HepG2 (cell line): ENCODE data around the gene IGF2. TPM values are rescaled to one million over a fixed set of nuclear protein-coding genes. Genes with fewer than 3 reads are reported as not detected.

Source experiments
- ATAC-seq: fragments of 200-7000 bp; cut with Tn5 transposase; 3 replicates; pipeline ENCODE4 v1.9.1; 2020; ENCODE audit warnings: mild to moderate bottlenecking, moderate library complexity
- BruUV-seq: library from RNA; stranded (reverse); fragments of 400-500 nt; replicated peaks from 2 replicates; lab custom pipeline; 2021; lab: Mats Ljungman, UMichigan
- CTCF ChIA-PET: fragments of 300-600 bp; formaldehyde crosslinking; extraction: SDS; loops from one replicate; lab custom pipeline; 2021; ENCODE audit warnings: low total read pairs, inconsistent platforms, low intra/inter-chr PET ratio; lab: Yijun Ruan, JAX
- POLR2A ChIA-PET: fragments of 350-600 bp; sonication (Branson Sonifier 250); formaldehyde crosslinking; loops from one replicate; lab custom pipeline; 2020; ENCODE audit warnings: antibody characterized with exemption, inconsistent platforms; lab: Yijun Ruan, JAX
- DNase-seq: peaks from one replicate; pipeline ENCODE4 v3.0.0-alpha.2; 2015; ENCODE audit warnings: low spot score
- FAIRE-seq: peaks from 3 replicates; lab custom pipeline; 2011; peaks lifted over from hg19 to GRCh38; lab: Jason Lieb, UNC
- H2AFZ ChIP-seq: one replicate; pipeline ENCODE4 v1.6.1; 2011; ENCODE audit warnings: low read length, inconsistent platforms
- H3K27ac ChIP-seq: fragments of 300-600 bp; 3 replicates; pipeline ENCODE4 v1.8.0; 2011; ENCODE audit warnings: mixed run types, mild to moderate bottlenecking, mixed read lengths, low read length, inconsistent platforms; ENCODE audit not compliant: insufficient read depth; ENCODE audit errors: extremely low read length
- H3K27me3 ChIP-seq, 2 experiments: fragments of 200-600 bp in 1 of 2; 2 replicates in 1 of 2; 3 replicates in 1 of 2; pipeline versions ENCODE4 v1.6.0 to v1.8.0; 2011; ENCODE audit warnings: low read length in 2 of 2, mild to moderate bottlenecking in 2 of 2, moderate library complexity in 2 of 2, inconsistent platforms in 1 of 2; ENCODE audit not compliant: insufficient read depth in 2 of 2, control insufficient read depth in 1 of 2
- H3K36me3 ChIP-seq, 2 experiments: fragments of 200-600 bp in 1 of 2; replicated peaks in 1 of 2; 2 replicates in 1 of 2; 3 replicates in 1 of 2; pipeline versions ENCODE4 v1.5.1 to v1.8.0; 2011; ENCODE audit warnings: low read length in 2 of 2, inconsistent platforms in 1 of 2; ENCODE audit not compliant: insufficient read depth in 2 of 2, control insufficient read depth in 1 of 2
- H3K4me1 ChIP-seq: 2 replicates; pipeline ENCODE4 v1.5.1; 2012; ENCODE audit warnings: low read length, inconsistent platforms; ENCODE audit not compliant: insufficient read depth
- H3K4me2 ChIP-seq: 2 replicates; pipeline ENCODE4 v1.6.0; 2011; ENCODE audit warnings: low read depth, low read length, inconsistent platforms
- H3K4me3 ChIP-seq, 3 experiments: fragments of 200-600 bp in 1 of 3; sonication (generic), shearing (Covaris generic) in 1 of 3; replicated peaks in 1 of 3; 2 replicates each; pipeline ENCODE4 v1.5.1; 2011 to 2016; ENCODE audit warnings: low read length in 3 of 3, inconsistent platforms in 2 of 3, low read depth in 2 of 3, mild to moderate bottlenecking in 2 of 3, control low read depth in 1 of 3, mixed read lengths in 1 of 3; ENCODE audit not compliant: insufficient read depth in 1 of 3
- H3K79me2 ChIP-seq: one replicate; pipeline ENCODE4 v1.6.1; 2011; ENCODE audit warnings: low read length, inconsistent platforms; ENCODE audit not compliant: insufficient read depth
- H3K9ac ChIP-seq: 2 replicates; pipeline ENCODE4 v1.6.0; 2011; ENCODE audit warnings: mild to moderate bottlenecking, low read depth, low read length, inconsistent platforms; ENCODE audit not compliant: insufficient read depth
- H3K9me3 ChIP-seq: 2 replicates; pipeline ENCODE4 v1.5.1; 2012; ENCODE audit warnings: mild to moderate bottlenecking, low read length
- H4K20me1 ChIP-seq: 2 replicates; pipeline ENCODE4 v1.6.0; 2011; ENCODE audit warnings: inconsistent platforms, mild to moderate bottlenecking, low read length, moderate library complexity; ENCODE audit not compliant: insufficient read depth
- FUBP1 ChIP-seq: sonication (generic); formaldehyde crosslinking; IDR thresholded peaks from 2 replicates; pipeline ENCODE4 v1.5.1; 2020; ENCODE audit warnings: missing genetic modification reagents, mild to moderate bottlenecking, borderline replicate concordance
- NR2F6 ChIP-seq, 2 experiments: IDR thresholded peaks; 2 replicates each; pipeline ENCODE4 v1.6.1; 2016; ENCODE audit warnings: antibody characterized with exemption in 1 of 2, mild to moderate bottlenecking in 1 of 2
- PRDM4 ChIP-seq: sonication (generic); formaldehyde crosslinking; IDR thresholded peaks from 2 replicates; pipeline ENCODE4 v1.9.0; 2021; ENCODE audit warnings: missing genetic modification reagents, borderline replicate concordance
- RBM39 ChIP-seq: fragments of 200-400 bp; formaldehyde crosslinking; IDR thresholded peaks from one replicate; pipeline ENCODE4 v1.6.1; 2018; ENCODE audit warnings: antibody characterized with exemption, mild to moderate bottlenecking, low read depth, low read length; ENCODE audit not compliant: poor library complexity, severe bottlenecking
- TBL1XR1 ChIP-seq: fragments of 150-350 bp; IDR thresholded peaks from 2 replicates; pipeline ENCODE4 v1.6.1; 2014; ENCODE audit warnings: borderline replicate concordance, low read length; ENCODE audit not compliant: partially characterized antibody
- ZNF276 ChIP-seq: sonication (generic); formaldehyde crosslinking; IDR thresholded peaks from 2 replicates; pipeline ENCODE4 v1.4.0; 2020; ENCODE audit warnings: mild to moderate bottlenecking, low read depth, missing genetic modification reagents
- ZNF335 ChIP-seq: sonication (generic); formaldehyde crosslinking; IDR thresholded peaks from 2 replicates; pipeline ENCODE4 v1.4.0; 2020; ENCODE audit warnings: missing genetic modification reagents
- ZNF451 ChIP-seq: sonication (generic); formaldehyde crosslinking; IDR thresholded peaks from 2 replicates; pipeline ENCODE4 v1.5.0; 2020; ENCODE audit warnings: mild to moderate bottlenecking, missing genetic modification reagents
- ZNF713 ChIP-seq: sonication (generic); formaldehyde crosslinking; IDR thresholded peaks from 2 replicates; pipeline ENCODE4 v1.4.0; 2020; ENCODE audit warnings: mild to moderate bottlenecking, missing genetic modification reagents
- ZNF792 ChIP-seq: IDR thresholded peaks from 2 replicates; pipeline ENCODE4 v1.6.1; 2016
- ZNF841 ChIP-seq: sonication (generic); formaldehyde crosslinking; IDR thresholded peaks from 2 replicates; pipeline ENCODE4 v1.8.1; 2023; ENCODE audit warnings: missing genetic modification reagents, borderline replicate concordance
- ZSCAN31 ChIP-seq: sonication (generic); formaldehyde crosslinking; IDR thresholded peaks from 2 replicates; pipeline ENCODE4 v1.5.0; 2020; ENCODE audit warnings: low read depth, mild to moderate bottlenecking, missing genetic modification reagents
- WGBS: methylation state at CpG from one replicate; pipeline ENCODE4 v1.1.6; 2017; ENCODE audit warnings: low lambda C conversion rate; 5-methylcytosine and 5-hydroxymethylcytosine counted together
- in situ Hi-C: cut with HindIII; loops from 2 replicates; pipeline ENCODE4 v1.10.0; 2017; ENCODE audit warnings: low pct_unique_long_range_greater_than_20kb; ENCODE audit not compliant: extremely low pct_ligation_motif_present
- intact Hi-C: fragments of 100-400 bp; cut with micrococcal nuclease; formaldehyde crosslinking; loops from one replicate; pipeline ENCODE4 v1.10.0; 2022; ENCODE audit not compliant: unreplicated experiment
- polyA plus RNA-seq, 8 experiments: library from polyadenylated mRNA; depleted of rRNA in 3 of 8; stranded (reverse) in 7 of 8; unstranded in 1 of 8; fragments of >200 nt; fragmentation: Illumina TruSeq in 4 of 8; extraction: Trizol in 4 of 8; gene quantifications; 2 replicates each; pipeline versions ENCODE4 v1.2.1 to v1.2.3, GENCODE V29; 2011 to 2016; ENCODE audit warnings: low read depth in 4 of 8, missing spikeins in 1 of 8, mixed read lengths in 1 of 8; ENCODE audit not compliant: insufficient read depth in 1 of 8
- total RNA-seq, 5 experiments: library from RNA; depleted of rRNA; stranded (reverse); fragments of >200 nt; fragmentation: Illumina TruSeq; extraction: Trizol; gene quantifications; 2 replicates each; pipeline ENCODE4 v1.2.3, GENCODE V29; 2016; ENCODE audit warnings: low read depth in 1 of 5

Gene IGF2
- total and polyA plus RNA-seq, 2 of the 13 experiments (the other 11 are each of a cell fraction or from before 2014, with no cell fraction given), result 79.1 to 254 TPM

- TF ChIP-seq ZNF451 (CRISPR knock-in tag), result no peak
Measured at GRCh38 chr11:2135018-2135569, 4.1 kb downstream of the IGF2 start (continued).

- Histone ChIP-seq H3K9me3 (no peaks in the 10 kb centered on the region), H2AFZ (no peak overlapping the region), H3K79me2 (peaks cover 17% of the 10 kb centered on the region), H4K20me1 (peaks cover 71% of the 10 kb centered on the region), H3K4me3 (no peak overlapping the region), H3K27ac (peak overlapping the region; percentile 60), H3K9ac (no peak overlapping the region), H3K27me3 (no peaks in the 10 kb centered on the region), H3K36me3 (peaks cover 24 to 47% of the 10 kb centered on the region in 2 experiments; a peak in 4 of 5 replicates), H3K4me1 (peaks cover 28% of the 10 kb centered on the region), H3K4me2 (no peak overlapping the region; the same call in 1 of the 2 replicates)
- FAIRE-seq, result no peak
- no TSS peak for BruUV-seq
- no peak for ATAC-seq
- DNase-seq, result no peak
- in situ Hi-C loops, result no loop called here
- intact Hi-C loops, result no loop called here
- ChIA-PET POLR2A (interaction anchor here (1.9 to 2.2 kb wide), 2 partner anchors 144 to 146 kb away, joined by 5 to 6 read pairs; no protein-coding TSS in a partner anchor), CTCF (no interaction called here)
- 93% methylated on average over 17 of the region's 19 CpGs for WGBS
- TF ChIP-seq PRDM4 (CRISPR knock-in tag) (no peak), FUBP1 (no peak), NR2F6 (IDR thresholded peaks at IDR 0.05) (no peak), NR2F6 (CRISPR knock-in tag; IDR thresholded peaks at IDR 0.05) (no peak), ZNF792 (CRISPR knock-in tag) (no peak), ZNF713 (no peak), RBM39 (peak; percentile 6), ZNF335 (no peak; the same call in 1 of the 2 replicates), ZNF841 (CRISPR knock-in tag) (no peak), ZSCAN31 (no peak), TBL1XR1 (no peak), ZNF276 (CRISPR knock-in tag) (no peak)
Measured at GRCh38 chr11:2134022-2135010, 4.9 kb downstream of the IGF2 start.
